Nephron progenitor cell (in vitro differentiated cells): Measurements from ENCODE around the gene SCYGR4.

Source experiments
- DNase-seq: peaks from one replicate; pipeline ENCODE4 v3.0.0; 2021
- H3K27ac Mint-ChIP-seq: 2 replicates; pipeline ENCODE4 v1.8.0; 2021; ENCODE audit warnings: mild to moderate bottlenecking, moderate library complexity, mixed read lengths
- H3K27me3 Mint-ChIP-seq: 2 replicates; pipeline ENCODE4 v1.8.0; 2021; ENCODE audit warnings: mild to moderate bottlenecking, low read depth, mixed read lengths; ENCODE audit not compliant: poor library complexity
- H3K36me3 Mint-ChIP-seq: 2 replicates; pipeline ENCODE4 v1.8.0; 2021; ENCODE audit warnings: low read depth, mixed read lengths
- H3K4me1 Mint-ChIP-seq: 2 replicates; pipeline ENCODE4 v1.8.0; 2021; ENCODE audit warnings: mixed read lengths
- H3K4me3 Mint-ChIP-seq: 2 replicates; pipeline ENCODE4 v1.8.0; 2021; ENCODE audit warnings: mild to moderate bottlenecking, moderate library complexity, mixed read lengths
- H3K9me3 Mint-ChIP-seq: 2 replicates; pipeline ENCODE4 v1.8.0; 2021; ENCODE audit warnings: mild to moderate bottlenecking, moderate library complexity, mixed read lengths
- TF ChIP-seq, protein P1 (sequence below): fragments of 200-600 bp; sonication (generic); IDR thresholded peaks from 2 replicates; pipeline ENCODE4 v1.5.0; 2021; ENCODE audit warnings: antibody characterized with exemption

The SCYGR4 gene

DNA sequence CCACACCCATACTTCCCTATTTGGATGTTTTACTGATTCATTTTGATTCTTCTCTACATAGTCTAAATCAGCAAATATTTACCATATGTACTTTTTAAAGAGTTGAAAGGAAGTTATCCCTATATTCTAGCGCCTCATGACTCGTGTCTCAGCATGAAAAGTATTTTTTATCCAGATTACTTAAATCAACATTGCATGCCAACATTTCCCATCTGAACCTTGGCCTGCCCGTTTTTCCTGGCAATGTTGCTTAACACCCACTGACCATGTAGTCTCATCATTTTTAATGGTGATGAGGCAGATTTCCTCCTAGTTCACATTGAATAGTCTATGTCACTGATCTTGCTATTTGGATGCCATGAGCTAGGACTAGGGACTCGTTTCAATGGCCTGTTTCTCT lies 36.1 kb downstream of the SCYGR4 start:
- Mint-ChIP-seq H3K36me3 (no peaks in the 10 kb centered on the region), H3K27me3 (peaks cover 3% of the 10 kb centered on the region), H3K4me3 (no peak overlapping the region), H3K4me1 (peaks cover under 1% of the 10 kb centered on the region), H3K9me3 (no peaks in the 10 kb centered on the region), H3K27ac (no peak overlapping the region)
- no peak for DNase-seq
- TF ChIP-seq, protein P1, sequence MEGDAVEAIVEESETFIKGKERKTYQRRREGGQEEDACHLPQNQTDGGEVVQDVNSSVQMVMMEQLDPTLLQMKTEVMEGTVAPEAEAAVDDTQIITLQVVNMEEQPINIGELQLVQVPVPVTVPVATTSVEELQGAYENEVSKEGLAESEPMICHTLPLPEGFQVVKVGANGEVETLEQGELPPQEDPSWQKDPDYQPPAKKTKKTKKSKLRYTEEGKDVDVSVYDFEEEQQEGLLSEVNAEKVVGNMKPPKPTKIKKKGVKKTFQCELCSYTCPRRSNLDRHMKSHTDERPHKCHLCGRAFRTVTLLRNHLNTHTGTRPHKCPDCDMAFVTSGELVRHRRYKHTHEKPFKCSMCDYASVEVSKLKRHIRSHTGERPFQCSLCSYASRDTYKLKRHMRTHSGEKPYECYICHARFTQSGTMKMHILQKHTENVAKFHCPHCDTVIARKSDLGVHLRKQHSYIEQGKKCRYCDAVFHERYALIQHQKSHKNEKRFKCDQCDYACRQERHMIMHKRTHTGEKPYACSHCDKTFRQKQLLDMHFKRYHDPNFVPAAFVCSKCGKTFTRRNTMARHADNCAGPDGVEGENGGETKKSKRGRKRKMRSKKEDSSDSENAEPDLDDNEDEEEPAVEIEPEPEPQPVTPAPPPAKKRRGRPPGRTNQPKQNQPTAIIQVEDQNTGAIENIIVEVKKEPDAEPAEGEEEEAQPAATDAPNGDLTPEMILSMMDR = no peak

DNA sequence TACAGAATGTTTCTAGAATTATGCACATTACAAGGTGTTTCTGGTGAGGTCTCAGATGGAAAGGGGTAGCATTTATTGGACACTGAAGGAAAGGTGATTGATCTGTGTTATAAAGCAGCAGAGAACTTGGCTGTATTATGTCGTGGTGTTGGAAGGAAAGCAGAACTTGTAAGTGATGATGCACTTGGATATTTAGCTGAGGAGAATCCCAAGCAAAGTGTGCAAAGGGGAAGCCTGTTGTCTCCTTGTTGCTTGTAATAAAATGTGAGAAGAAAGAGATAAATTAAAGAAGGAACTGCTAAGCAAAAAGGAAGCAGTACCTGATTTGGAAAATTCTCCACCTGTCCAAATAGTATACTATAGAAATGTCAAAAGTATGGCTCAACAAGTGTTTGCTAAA lies 37.1 kb downstream of the SCYGR4 start:
- H3K9me3 Mint-ChIP-seq = no peaks in the 10 kb centered on the region

DNA sequence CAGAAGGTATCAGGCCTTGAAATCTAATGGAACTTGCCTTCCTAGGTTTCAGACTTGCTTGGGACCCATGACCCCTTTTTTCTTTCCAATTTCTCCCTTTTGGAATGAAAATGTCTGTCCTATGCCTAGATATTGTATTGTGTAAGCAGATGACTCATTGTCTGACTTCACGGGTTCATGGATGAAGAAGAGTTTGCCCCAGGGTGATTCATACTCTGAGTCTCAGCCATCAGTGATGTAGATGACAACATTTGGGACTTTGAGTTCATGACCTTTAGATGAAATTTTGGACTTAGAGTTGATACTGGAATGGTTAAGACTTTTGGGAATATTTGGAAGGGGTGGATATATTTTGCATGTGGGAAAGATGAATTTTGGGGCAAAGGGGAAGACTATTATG lies 38.2 kb downstream of the SCYGR4 start:
- H3K4me3 Mint-ChIP-seq = no peak overlapping the region

More for the DNA sequence above, 37.1 kb downstream of the SCYGR4 start:
- Mint-ChIP-seq H3K27me3 (peaks cover 4% of the 10 kb centered on the region), H3K36me3 (no peaks in the 10 kb centered on the region), H3K4me3 (no peak overlapping the region), H3K27ac (no peak overlapping the region), H3K4me1 (no peaks in the 10 kb centered on the region)
- TF ChIP-seq, protein P1 = no peak
- no peak for DNase-seq

DNA sequence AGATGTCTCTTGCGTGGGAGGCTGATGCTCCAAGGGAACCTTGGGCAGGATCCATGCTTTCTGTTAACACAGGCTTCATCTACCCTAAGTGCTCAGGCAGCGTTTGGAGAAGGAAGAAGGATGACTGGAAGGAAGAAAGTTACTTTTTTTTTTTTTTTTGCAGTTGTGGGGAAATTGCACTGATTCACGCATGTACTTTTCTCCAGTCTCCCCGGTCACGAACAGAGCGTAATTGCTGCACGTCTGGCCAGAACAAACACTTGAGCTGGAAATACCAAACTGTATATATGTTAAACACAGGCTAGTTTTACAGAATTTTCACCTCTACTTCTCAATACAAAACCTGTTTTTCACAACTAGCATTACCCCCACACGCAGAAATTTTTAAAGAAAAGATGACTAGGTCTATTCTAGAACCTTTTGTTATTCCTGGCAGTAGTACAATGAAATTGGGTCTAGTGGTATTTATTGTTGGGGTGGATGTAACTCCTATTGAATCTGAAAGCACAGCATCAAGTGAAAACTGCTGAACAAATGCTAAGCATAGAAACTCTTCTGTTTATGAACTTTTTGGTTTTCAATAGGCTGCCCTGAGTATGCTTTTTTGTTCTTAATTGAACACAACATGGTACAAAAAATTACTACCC lies 40.0 kb downstream of the SCYGR4 start:
- Mint-ChIP-seq H3K9me3 (no peaks in the 10 kb centered on the region), H3K36me3 (no peaks in the 10 kb centered on the region), H3K4me3 (no peak overlapping the region), H3K4me1 (peaks cover 12% of the 10 kb centered on the region), H3K27ac (no peak overlapping the region), H3K27me3 (peaks cover 3% of the 10 kb centered on the region)
- DNase-seq = no peak
- TF ChIP-seq, protein P1 = no peak

More for the DNA sequence above, 38.2 kb downstream of the SCYGR4 start:
- no peaks in the 10 kb centered on the region for H3K36me3 Mint-ChIP-seq
- H3K9me3 Mint-ChIP-seq = no peaks in the 10 kb centered on the region
- DNase-seq = no peak
- no peaks in the 10 kb centered on the region for H3K4me1 Mint-ChIP-seq
- H3K27me3 Mint-ChIP-seq = peaks cover 4% of the 10 kb centered on the region
- TF ChIP-seq, protein P1 = no peak
- H3K27ac Mint-ChIP-seq = no peak overlapping the region

DNA sequence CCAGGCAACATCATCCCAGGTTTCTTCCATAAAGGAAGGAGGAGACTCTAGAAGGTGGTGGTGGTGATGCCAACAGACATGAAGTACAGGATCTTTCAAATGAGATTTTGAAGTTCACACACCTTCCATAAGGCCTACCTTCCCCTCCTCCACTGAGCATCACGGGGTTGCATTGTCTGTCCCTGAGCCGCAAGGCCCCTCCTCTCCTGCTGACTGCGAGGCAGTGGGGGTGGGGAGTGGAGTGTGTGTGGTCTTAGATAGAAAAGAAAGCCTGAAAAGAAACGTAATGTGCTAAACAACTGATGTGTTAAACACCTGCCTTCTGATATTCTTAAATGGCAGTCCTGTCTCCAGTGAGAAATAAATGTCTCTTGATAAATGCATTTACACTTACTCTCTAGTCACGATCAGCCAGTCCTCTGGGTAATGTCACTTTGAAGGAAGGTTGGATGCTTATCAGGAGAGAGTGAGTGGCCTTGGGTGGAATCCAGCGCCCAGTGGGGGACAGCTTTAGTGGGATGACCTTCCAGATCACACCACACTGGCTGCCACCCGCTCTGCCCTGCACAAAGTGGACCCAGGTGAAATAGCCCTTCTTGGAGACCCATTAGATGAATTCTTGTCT lies 43.8 kb downstream of the SCYGR4 start:
- H3K27me3 Mint-ChIP-seq = peaks cover 3% of the 10 kb centered on the region
- peaks cover 12% of the 10 kb centered on the region for H3K4me1 Mint-ChIP-seq

More for the DNA sequence above, 43.8 kb downstream of the SCYGR4 start:
- Mint-ChIP-seq H3K27ac (no peak overlapping the region), H3K36me3 (no peaks in the 10 kb centered on the region), H3K4me3 (no peak overlapping the region), H3K9me3 (no peaks in the 10 kb centered on the region)
- TF ChIP-seq, protein P1 = no peak
- no peak for DNase-seq
